PC-3 (cell line): ENCODE data around the gene SESTD1. TPM values are rescaled to one million over a fixed set of nuclear protein-coding genes. Genes with fewer than 3 reads are reported as not detected.

Experiments
- ATAC-seq: fragments of 200-7000 bp; cut with Tn5 transposase; 2 replicates; pipeline ENCODE4 v1.9.1; 2020; ENCODE audit warnings: mild to moderate bottlenecking, moderate library complexity
- BruUV-seq: library from RNA; stranded (reverse); fragments of 400-500 nt; replicated peaks from 2 replicates; lab custom pipeline; 2021; lab: Mats Ljungman, UMichigan
- CTCF ChIA-PET: fragments of 300-600 bp; sonication (Branson Sonifier 250); formaldehyde crosslinking; loops from one replicate; lab custom pipeline; 2022; ENCODE audit warnings: antibody characterized with exemption; lab: Charles Lee
- POLR2A ChIA-PET: fragments of 300-600 bp; sonication (Branson Sonifier 250); formaldehyde crosslinking; loops from one replicate; lab custom pipeline; 2022; ENCODE audit warnings: antibody characterized with exemption; ENCODE audit not compliant: unreplicated experiment; lab: Charles Lee
- DNase-seq: peaks from one replicate; pipeline ENCODE4 v3.0.0-alpha.2; 2015
- H2AFZ ChIP-seq: fragments of 300-600 bp; sonication (generic); 2 replicates; pipeline ENCODE4 v1.6.0; 2016; ENCODE audit warnings: antibody characterized with exemption, low read length
- H3F3A ChIP-seq: fragments of 300-600 bp; sonication (generic); one replicate; pipeline ENCODE4 v1.6.0; 2017; ENCODE audit warnings: antibody characterized with exemption, low read length, control low read depth, mild to moderate bottlenecking; ENCODE audit not compliant: unreplicated experiment
- H3K27ac ChIP-seq: fragments of 300-600 bp; sonication (generic); 2 replicates; pipeline ENCODE4 v1.5.1; 2016; ENCODE audit warnings: mild to moderate bottlenecking, low read length
- H3K27me3 ChIP-seq: fragments of 300-600 bp; sonication (generic); 2 replicates; pipeline ENCODE4 v1.6.1; 2016; ENCODE audit warnings: low read length, mixed read lengths
- H3K36me3 ChIP-seq: fragments of 300-600 bp; sonication (generic); 2 replicates; pipeline ENCODE4 v1.6.1; 2016; ENCODE audit warnings: low read depth, mixed run types, low read length, mixed read lengths
- H3K4me1 ChIP-seq: fragments of 300-600 bp; sonication (generic); 2 replicates; pipeline ENCODE4 v1.5.1; 2016; ENCODE audit warnings: low read length; ENCODE audit not compliant: insufficient read depth
- H3K4me2 ChIP-seq: fragments of 300-600 bp; sonication (generic); 2 replicates; pipeline ENCODE4 v1.6.0; 2016; ENCODE audit warnings: low read length
- H3K4me3 ChIP-seq: fragments of 300-600 bp; sonication (generic); 2 replicates; pipeline ENCODE4 v1.5.1; 2016; ENCODE audit warnings: mild to moderate bottlenecking, low read length, mixed read lengths
- H3K79me2 ChIP-seq: fragments of 300-600 bp; sonication (generic); 2 replicates; pipeline ENCODE4 v1.6.1; 2017; ENCODE audit warnings: low read length, mixed read lengths
- H3K9ac ChIP-seq: fragments of 300-600 bp; sonication (generic); 2 replicates; pipeline ENCODE4 v1.6.0; 2016; ENCODE audit warnings: mild to moderate bottlenecking, low read length
- H3K9me2 ChIP-seq: fragments of 300-600 bp; sonication (generic); replicated peaks from 2 replicates; pipeline ENCODE4 v1.6.1; 2016; ENCODE audit warnings: mixed run types, low read length, mixed read lengths
- H3K9me3 ChIP-seq: fragments of 300-600 bp; sonication (generic); 2 replicates; pipeline ENCODE4 v1.6.1; 2016; ENCODE audit warnings: low read length, mixed read lengths
- H4K20me1 ChIP-seq: fragments of 300-600 bp; sonication (generic); 2 replicates; pipeline ENCODE4 v1.6.1; 2016; ENCODE audit warnings: low read length, mixed read lengths
- EZH2 ChIP-seq: fragments of 300-600 bp; sonication (generic); IDR thresholded peaks from one replicate; pipeline ENCODE4 v1.6.1; 2017; ENCODE audit warnings: antibody characterized with exemption, mild to moderate bottlenecking, low read length; ENCODE audit not compliant: unreplicated experiment
- EZH2phosphoT487 ChIP-seq: fragments of 300-600 bp; sonication (generic); IDR thresholded peaks from 2 replicates; pipeline ENCODE4 v1.6.1; 2018; ENCODE audit warnings: mild to moderate bottlenecking, antibody characterized with exemption, low read length, borderline replicate concordance
- intact Hi-C: fragments of 100-400 bp; cut with micrococcal nuclease; formaldehyde crosslinking; loops from 2 replicates; pipeline ENCODE4 v1.9.0; 2023
- total RNA-seq: library from RNA; depleted of rRNA; stranded (reverse); fragments of >200 nt; gene quantifications from 2 replicates; pipeline ENCODE4 v1.2.3, GENCODE V29; 2014
- TF ChIP-seq, protein P1 (sequence below): fragments of 300-600 bp; sonication (generic); conservative IDR thresholded peaks from 2 replicates; pipeline ENCODE4 v1.5.1; 2017; ENCODE audit warnings: antibody characterized with exemption, low read depth, mild to moderate bottlenecking, low read length

The SESTD1 gene
- total RNA-seq, 1 experiment from 2014 or later = 12.2 TPM

DNA sequence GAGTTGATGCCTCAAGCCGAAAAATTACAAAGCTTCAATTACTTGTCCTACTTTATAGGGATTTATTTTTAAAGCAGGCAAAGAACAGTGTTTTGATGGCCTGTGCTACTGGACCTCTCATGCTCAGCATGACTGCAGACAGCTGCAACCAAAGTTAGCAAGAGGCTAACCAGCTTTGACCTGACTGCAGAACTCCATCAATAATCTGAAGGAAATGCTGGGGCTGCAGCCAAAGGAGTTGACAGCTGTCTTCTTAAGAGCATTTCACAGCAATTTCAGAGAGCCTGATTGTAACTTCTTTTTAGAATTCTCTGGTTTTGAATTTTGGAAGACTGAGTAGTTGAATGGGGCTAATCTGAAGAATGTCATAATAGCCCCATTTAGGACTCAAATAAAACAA lies 46.5 kb upstream of the SESTD1 start:
- BruUV-seq = no TSS peak
- Histone ChIP-seq H3K27me3 (no peaks in the 10 kb centered on the region), H2AFZ (no peak overlapping the region)

DNA sequence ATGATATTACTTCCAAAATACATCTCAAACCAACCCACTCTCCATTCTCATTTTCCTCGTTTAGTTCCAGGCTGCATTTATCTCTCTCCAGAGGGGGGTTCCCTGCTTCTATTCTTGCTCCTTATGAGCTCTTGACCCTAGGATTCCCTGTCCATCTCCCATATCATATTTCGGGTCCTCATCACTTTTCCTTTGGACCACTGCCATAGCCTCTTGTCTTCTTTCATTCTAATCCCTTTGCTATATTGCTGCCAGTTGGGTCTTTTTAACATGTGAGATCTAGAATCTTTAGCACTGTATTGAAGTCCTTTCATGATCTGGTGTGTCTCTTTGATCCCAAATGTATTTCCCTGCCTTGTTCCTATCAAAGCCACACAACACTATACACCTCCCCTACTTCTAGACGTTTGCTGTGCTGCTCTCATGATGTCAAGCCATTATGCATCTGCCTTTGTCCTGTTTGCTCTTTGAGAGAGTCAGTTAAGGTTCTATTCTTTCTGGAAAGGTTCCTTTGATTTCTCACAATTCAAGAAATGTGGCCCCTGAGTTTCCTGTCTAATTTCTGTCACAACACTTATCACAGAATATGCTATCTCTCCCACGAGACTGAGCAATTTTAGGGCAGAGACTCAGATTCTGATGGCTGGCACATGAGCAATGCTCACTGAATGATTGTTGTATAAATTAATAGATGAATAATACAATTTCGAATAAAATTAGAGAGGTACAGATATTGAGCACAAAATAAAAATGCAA lies 43.2 kb upstream of the SESTD1 start:
- no TSS peak for BruUV-seq
- CTCF ChIA-PET = no interaction called here
- Histone ChIP-seq H3K36me3 (no peaks in the 10 kb centered on the region), H2AFZ (no peak overlapping the region), H3K4me1 (no peaks in the 10 kb centered on the region), H3K27ac (no peak overlapping the region), H3K4me2 (no peak overlapping the region), H3K27me3 (no peaks in the 10 kb centered on the region), H3K9ac (no peak overlapping the region), H3F3A (no peaks in the 10 kb centered on the region), H3K4me3 (no peak overlapping the region), H3K9me3 (no peaks in the 10 kb centered on the region), H3K9me2 (no peaks in the 10 kb centered on the region), H3K79me2 (no peaks in the 10 kb centered on the region), H4K20me1 (no peaks in the 10 kb centered on the region)
- ATAC-seq (no peak), DNase-seq (no peak)
- TF ChIP-seq EZH2phosphoT487 (no peak), EZH2 (no peak)
- TF ChIP-seq, protein P1, sequence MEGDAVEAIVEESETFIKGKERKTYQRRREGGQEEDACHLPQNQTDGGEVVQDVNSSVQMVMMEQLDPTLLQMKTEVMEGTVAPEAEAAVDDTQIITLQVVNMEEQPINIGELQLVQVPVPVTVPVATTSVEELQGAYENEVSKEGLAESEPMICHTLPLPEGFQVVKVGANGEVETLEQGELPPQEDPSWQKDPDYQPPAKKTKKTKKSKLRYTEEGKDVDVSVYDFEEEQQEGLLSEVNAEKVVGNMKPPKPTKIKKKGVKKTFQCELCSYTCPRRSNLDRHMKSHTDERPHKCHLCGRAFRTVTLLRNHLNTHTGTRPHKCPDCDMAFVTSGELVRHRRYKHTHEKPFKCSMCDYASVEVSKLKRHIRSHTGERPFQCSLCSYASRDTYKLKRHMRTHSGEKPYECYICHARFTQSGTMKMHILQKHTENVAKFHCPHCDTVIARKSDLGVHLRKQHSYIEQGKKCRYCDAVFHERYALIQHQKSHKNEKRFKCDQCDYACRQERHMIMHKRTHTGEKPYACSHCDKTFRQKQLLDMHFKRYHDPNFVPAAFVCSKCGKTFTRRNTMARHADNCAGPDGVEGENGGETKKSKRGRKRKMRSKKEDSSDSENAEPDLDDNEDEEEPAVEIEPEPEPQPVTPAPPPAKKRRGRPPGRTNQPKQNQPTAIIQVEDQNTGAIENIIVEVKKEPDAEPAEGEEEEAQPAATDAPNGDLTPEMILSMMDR = no peak
- POLR2A ChIA-PET = no interaction called here
- intact Hi-C loops = no loop called here

More for the DNA sequence above, 46.5 kb upstream of the SESTD1 start:
- no peaks in the 10 kb centered on the region for H3K79me2 ChIP-seq
- H3K4me3 ChIP-seq = no peak overlapping the region
- POLR2A ChIA-PET = no interaction called here
- no peaks in the 10 kb centered on the region for H3F3A ChIP-seq
- intact Hi-C loops = no loop called here
- H3K36me3 ChIP-seq = no peaks in the 10 kb centered on the region
- ATAC-seq = no peak
- no peak overlapping the region for H3K4me2 ChIP-seq
- TF ChIP-seq, protein P1 = no peak
- no peak for TF ChIP-seq EZH2
- TF ChIP-seq EZH2phosphoT487 = no peak
- DNase-seq = no peak
- CTCF ChIA-PET = interaction anchor here (0.6 kb wide), 1 partner anchor 27 kb away, joined by 3 read pairs; no protein-coding TSS in a partner anchor
- no peaks in the 10 kb centered on the region for H3K9me2 ChIP-seq
- H3K9ac ChIP-seq = no peak overlapping the region
- no peaks in the 10 kb centered on the region for H3K4me1 ChIP-seq
- H3K9me3 ChIP-seq = no peaks in the 10 kb centered on the region
- no peak overlapping the region for H3K27ac ChIP-seq
- H4K20me1 ChIP-seq = no peaks in the 10 kb centered on the region

DNA sequence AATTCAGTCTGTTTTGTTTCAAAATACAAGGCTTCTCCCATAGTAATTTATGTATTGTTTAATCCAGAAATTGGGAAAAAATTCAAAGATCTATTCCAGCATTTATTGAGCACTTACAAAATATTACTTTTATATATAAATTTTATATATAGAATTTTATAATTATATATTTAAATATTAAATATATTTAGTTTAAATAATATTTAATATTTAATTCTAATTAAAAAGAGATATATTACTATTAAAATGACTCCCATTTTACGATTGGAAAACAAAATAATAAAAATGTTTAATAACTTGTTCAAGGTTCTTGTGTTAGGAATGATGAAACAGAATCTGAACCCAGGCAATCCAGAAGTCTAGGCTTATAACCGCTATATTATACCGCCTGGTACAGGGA lies 40.5 kb upstream of the SESTD1 start:
- H2AFZ ChIP-seq = no peak overlapping the region
- no peak overlapping the region for H3K4me2 ChIP-seq
- CTCF ChIA-PET = no interaction called here
- no peak for DNase-seq
- no peaks in the 10 kb centered on the region for H3F3A ChIP-seq
- no peaks in the 10 kb centered on the region for H3K27me3 ChIP-seq
- no peaks in the 10 kb centered on the region for H3K9me3 ChIP-seq
- no peaks in the 10 kb centered on the region for H3K36me3 ChIP-seq
- TF ChIP-seq EZH2phosphoT487 (no peak), EZH2 (no peak)
- TF ChIP-seq, protein P1 = no peak
- no peak overlapping the region for H3K27ac ChIP-seq
- no peak overlapping the region for H3K4me3 ChIP-seq
- POLR2A ChIA-PET = no interaction called here
- intact Hi-C loops = no loop called here
- no peak overlapping the region for H3K9ac ChIP-seq
- ATAC-seq = no peak
- BruUV-seq = no TSS peak
- no peaks in the 10 kb centered on the region for H4K20me1 ChIP-seq
- H3K9me2 ChIP-seq = no peaks in the 10 kb centered on the region
- H3K79me2 ChIP-seq = no peaks in the 10 kb centered on the region
- H3K4me1 ChIP-seq = no peaks in the 10 kb centered on the region
